GM04504 (cell line): ENCODE results near the gene ZNF587.
"Not testable (repeated sequence)": the region's sequence is repeated elsewhere in the genome, so short reads cannot be mapped to it uniquely, and the experiment has no call there.

Experiments used
- DNase-seq: peaks from one replicate; pipeline ENCODE4 v3.0.0-alpha.2; 2012; ENCODE audit warnings: low read depth

ZNF587 gene

DNA sequence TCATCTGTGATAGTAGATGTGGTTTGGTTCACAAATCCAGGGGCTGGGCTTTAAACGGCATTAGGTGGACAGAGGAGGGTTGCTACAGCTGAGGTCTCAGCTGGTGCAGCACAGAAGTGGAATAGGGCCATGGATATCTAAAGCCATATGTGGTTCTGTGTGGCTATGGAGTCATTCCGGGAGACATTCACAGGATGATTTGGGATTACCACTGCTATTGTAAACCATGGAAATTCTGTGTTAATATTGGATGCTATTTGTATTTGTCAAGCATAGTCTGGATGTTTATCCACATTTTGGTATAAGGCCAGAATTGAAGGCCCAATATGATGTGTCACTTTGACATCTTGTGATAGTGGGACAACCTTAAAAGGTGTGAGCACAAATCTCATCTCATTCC is 26.5 kb upstream of the ZNF587 start:
- not testable (repeated sequence) for DNase-seq

DNA sequence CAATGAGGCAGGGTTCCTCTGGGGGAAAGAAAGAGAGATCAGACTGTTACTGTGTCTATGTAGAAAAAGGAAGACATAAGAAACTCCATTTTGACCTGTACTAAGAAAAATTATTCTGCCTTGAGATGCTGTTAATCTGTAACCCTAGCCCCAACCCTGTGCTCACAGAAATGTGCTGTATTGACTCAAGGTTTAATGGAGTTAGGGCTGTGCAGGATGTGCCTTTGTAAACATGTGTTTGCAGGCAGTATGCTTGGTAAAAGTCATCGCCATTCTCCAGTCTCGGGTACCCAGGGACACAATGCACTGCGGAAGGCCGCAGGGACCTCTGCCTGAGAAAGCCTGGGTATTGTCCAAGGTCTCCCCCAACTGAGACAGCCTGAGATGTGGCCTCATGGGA is 26.1 kb upstream of the ZNF587 start:
- DNase-seq = not testable (repeated sequence)

DNA sequence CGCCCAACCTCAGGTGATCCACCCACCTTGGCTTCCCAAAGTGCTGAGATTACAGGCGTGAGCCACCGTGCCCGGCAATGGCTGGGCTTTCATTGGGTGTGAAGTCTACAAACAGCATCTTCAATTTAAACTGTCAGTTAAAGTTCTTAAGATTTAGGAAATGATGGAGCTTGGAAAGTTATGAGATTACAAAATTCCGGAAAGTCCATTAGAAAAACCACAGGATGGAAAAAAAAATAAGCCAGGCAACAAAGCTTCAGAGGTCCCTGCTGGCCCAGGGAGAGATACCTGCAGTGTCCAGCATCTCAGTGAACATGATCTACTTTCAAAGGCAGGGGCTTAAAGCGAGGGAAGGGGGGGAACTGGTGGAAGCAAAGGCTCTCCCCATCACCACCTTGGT is 24.1 kb upstream of the ZNF587 start:
- DNase-seq = no peak

GRCh38 chr19:57829316-57829715 is 20.3 kb upstream of the ZNF587 start:
- DNase-seq = no peak

DNA sequence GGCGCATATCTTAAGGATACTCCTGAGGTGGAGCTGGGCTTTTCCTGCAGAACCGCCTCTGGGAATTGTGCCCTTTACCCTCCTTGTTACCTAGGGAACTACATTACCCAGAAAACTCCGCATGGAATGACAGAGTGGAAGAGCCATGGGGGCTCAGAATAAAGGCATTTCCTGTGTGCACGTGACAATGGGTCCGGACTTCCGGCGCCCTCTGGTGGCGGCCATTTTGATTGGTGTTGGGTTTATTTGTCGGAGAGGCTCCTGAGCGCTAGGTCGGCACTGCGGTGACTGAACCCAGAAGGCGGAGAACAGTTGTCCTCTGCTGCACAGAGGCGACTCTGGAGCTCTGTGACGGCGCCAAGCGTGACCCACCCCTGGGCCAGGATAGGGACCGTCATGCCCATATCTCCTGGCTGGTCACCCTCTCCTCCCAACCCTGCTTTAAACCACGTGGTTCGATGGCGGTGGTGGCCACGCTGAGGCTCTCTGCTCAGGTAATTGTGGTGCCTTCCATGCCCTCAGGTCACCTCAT is 19.5 kb upstream of the ZNF587 start, which contains the start of gene ZNF587B:
Gene ZNF587B (plus strand): TSS at position 229 of the 532 bp plus-strand sequence. CDS start 230 bp downstream, at position 459.
- DNase-seq = no peak

DNA sequence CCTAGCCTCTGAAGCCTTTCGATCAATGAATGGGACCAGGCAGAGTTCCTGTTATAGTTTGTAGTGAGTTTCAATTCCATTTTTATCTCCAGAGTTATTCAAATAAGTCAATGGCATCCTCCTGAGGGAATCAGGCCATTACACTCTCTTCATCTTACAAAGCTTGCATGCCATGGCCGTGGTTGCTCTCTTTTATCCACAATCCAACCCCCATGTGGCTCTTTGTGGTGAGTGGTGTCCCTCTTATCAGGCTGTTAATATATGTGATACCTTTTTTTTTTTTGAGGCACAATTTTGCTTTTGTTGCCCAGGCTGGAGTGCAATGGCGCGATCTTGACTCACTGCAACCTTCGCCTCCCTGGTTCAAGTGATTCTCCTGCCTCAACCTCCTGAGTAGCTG is 12.7 kb upstream of the ZNF587 start:
- DNase-seq = not testable (repeated sequence)

DNA sequence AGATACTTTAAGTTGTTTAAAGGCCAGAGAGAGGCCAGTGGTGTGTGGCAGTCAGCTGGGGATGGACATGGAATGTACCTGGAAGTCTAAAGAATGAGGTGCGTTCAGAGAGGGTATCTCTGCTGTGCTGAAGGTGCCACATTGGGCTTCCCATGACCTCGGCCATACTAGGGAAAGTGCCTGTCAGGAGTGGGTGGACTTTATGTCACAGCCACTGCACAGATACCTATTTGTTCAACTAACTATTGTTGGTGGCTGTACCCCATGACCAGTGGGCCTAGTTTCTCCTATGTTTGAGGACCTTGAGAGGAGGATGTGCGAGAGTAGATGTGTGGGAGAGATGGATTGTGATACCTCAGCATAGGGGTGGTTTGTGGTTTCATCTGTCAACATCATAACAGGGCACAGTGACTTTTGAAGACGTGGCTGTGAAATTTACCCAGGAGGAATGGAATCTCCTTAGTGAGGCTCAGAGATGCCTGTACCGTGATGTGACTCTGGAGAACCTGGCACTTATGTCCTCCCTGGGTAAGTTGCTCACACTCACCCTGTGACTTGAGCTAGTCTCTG is 11.0 kb upstream of the ZNF587 start:
- DNase-seq = not testable (repeated sequence)

DNA sequence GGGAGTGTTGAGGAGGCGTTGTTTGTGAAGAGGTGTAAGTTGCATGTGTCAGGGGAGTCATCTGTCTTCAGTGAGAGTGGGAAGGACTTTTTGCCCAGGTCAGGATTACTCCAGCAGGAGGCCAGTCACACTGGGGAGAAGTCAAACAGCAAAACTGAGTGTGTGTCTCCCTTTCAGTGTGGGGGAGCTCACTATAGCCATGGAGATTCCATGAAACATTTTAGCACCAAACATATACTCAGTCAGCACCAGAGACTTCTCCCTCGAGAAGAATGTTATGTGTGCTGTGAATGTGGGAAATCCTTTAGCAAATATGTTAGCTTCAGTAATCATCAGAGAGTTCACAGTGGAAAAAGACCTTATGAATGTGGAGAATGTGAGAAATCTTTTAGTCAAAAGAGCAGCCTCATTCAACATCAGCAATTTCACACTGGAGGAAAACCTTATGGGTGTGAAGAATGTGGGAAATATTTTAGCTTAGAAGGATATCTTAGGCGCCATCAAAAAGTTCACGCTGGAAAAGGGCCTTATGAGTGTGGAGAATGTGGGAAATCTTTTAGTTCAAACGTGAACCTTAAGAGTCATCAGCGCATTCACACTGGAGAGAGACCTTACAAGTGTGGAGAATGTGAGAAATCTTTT is 8.4 kb upstream of the ZNF587 start:
- DNase-seq = no peak

- not testable (repeated sequence) for DNase-seq
Measured at GRCh38 chr19:57847164-57847563, 2.5 kb upstream of the ZNF587 start.

GRCh38 chr19:57849162-57849665 is 445 bp upstream of the ZNF587 start:
- not testable (repeated sequence) for DNase-seq

DNA sequence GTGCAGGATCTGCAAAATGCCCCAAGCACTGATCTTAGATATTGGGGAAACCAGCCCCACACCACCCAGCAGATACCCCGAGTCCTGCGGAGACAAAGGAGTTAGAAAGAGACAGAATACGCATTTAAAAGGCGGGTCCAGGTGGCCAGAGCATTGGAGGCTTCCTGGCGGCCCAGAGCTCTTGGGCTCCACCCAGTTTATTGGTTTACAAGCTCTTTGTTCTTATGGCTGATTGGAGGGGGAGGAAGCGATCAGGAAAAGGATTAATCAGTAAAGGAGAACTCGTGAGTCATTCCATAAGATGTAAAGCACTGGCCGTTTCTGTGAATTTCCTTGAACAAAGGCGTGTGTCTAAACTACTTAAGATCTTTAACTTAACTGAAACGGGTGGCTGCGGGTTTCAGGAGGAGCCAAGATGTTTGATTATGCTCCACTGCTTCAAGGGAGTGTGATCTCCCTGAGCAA is 926 bp downstream of the ZNF587 start:
- DNase-seq = no peak

- DNase-seq = not testable (repeated sequence)
Measured at GRCh38 chr19:57851812-57852603, 2.3 kb downstream of the ZNF587 start.

GRCh38 chr19:57854117-57854516 is 4.5 kb downstream of the ZNF587 start:
- DNase-seq = not testable (repeated sequence)

GRCh38 chr19:57862351-57862750 is 12.7 kb downstream of the ZNF587 start:
- DNase-seq = not testable (repeated sequence)

- DNase-seq = no peak
Measured at GRCh38 chr19:57867868-57868492, 18.3 kb downstream of the ZNF587 start.

GRCh38 chr19:57869655-57870054 is 20.0 kb downstream of the ZNF587 start:
- not testable (repeated sequence) for DNase-seq

DNA sequence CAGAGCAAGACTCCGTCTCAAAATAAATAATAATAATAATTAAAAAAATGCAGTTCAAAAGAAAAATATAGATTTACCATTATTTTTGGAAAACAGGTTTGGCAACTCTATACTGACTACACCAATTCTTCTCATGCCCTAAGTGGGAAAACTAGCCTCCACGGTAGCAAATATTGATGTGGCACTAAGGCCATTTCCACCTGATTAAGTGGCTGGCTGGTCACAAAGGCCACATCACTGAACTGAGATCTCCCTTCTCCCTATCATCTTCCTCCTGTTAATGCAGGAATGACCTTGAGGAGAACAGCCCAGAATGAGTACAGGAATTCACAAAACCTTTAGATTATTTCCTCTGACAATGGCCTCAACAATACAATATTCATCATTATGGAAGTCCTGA is 20.6 kb downstream of the ZNF587 start:
- DNase-seq = no peak

DNA sequence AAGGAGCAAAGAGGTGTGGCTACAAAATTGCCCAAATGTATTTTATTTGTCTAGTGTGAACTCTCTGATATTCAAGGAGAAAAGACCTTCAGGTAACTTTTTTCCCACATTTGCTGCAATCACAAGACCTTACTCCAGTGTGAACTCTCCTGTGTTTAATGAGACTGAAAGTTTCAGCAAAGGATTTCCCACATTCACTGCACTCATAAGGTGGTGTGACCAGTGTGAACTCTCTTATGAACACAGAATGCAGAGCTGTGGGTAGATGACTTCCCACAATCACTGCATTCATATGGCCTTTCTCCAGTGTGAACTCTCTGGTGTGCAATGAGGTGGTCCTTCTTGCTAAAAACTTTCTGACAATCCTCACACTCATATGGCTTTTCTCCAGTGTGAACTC is 22.8 kb downstream of the ZNF587 start:
- no peak for DNase-seq

DNA sequence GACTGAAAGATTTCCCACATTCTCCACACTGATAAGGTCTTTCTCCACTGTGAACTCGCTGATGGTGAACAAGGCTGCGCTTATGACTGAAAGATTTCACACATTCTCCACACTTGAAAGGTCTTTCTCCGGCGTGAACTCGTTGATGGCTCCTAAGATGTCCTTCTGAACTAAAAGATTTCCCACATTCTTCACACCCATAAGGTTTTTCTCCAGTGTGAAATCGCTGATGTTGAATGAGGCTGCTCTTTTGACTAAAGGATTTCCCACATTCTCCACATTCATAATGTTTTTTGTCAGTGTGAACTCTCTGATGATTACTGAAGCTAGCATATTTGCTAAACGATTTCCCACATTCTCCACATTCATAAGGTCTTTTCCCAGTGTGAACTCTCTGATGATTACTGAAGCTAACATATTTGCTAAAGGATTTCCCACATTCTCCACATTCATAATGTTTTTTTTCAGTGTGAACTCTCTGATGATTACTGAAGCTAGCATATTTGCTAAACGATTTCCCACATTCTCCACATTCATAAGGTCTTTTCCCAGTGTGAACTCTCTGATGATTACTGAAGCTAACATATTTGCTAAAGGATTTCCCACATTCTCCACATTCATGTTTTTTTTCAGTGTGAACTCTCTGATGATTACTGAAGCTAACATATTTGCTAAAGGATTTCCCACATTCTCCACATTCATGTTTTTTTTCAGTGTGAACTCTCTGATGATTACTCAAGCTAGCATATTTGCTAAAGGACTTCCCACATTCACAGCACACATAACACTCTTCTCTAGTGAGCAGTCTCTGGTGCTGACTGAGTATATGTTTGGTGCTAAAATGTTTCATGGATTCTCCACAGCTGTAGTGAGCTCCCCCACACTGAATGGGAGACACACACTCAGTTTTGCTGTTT is 24.5 kb downstream of the ZNF587 start:
- not testable (repeated sequence) for DNase-seq

DNA sequence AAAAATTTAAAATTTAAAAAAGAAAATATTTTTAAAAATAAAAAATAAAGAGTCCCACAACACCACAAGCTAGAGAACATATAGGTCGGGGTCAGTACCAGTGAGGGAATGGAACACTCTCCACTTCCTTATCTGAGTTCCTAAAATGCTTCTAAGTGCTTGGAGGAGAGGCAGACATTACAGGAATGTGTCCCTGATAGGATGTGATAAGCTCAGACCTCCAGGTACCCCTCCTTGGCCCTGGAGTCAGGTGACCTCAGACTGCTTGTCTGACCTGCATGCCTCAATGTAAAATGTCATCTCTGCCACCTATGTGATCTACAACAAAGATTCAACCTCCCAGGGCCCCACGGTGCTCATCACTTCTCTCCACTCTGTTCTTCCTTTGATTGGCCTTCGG is 36.4 kb downstream of the ZNF587 start:
- DNase-seq = no peak
